Astrocyte (in vitro differentiated cells and primary cell): ENCODE measurements around the gene OVOL3. TPM values are rescaled to one million over a fixed set of nuclear protein-coding genes. Genes with fewer than 3 reads are reported as not detected.

ENCODE experiments used
- DNase-seq: peaks from one replicate; pipeline ENCODE4 v3.0.0-alpha.2; 2010; ENCODE audit warnings: low read depth
- FAIRE-seq: peaks from 2 replicates; lab custom pipeline; 2011; peaks lifted over from hg19 to GRCh38; lab: Jason Lieb, UNC
- H2AFZ ChIP-seq: 2 replicates; pipeline ENCODE4 v1.6.0; 2012; ENCODE audit warnings: low read depth, low read length, inconsistent platforms
- H3K27ac ChIP-seq: 2 replicates; pipeline ENCODE4 v1.5.1; 2011; ENCODE audit warnings: low read depth, low read length, inconsistent platforms
- H3K27me3 ChIP-seq: 2 replicates; pipeline ENCODE4 v1.6.0; 2011; ENCODE audit warnings: low read length, inconsistent platforms; ENCODE audit not compliant: insufficient read depth
- H3K36me3 ChIP-seq: 2 replicates; pipeline ENCODE4 v1.5.1; 2011; ENCODE audit warnings: low read length, inconsistent platforms; ENCODE audit not compliant: insufficient read depth
- H3K4me1 ChIP-seq: 2 replicates; pipeline ENCODE4 v1.5.1; 2011; ENCODE audit warnings: low read length, inconsistent platforms; ENCODE audit not compliant: insufficient read depth
- H3K4me2 ChIP-seq: 2 replicates; pipeline ENCODE4 v1.6.0; 2012; ENCODE audit warnings: low read length, inconsistent platforms
- H3K4me3 ChIP-seq: 2 replicates; pipeline ENCODE4 v1.5.1; 2011; ENCODE audit warnings: low read depth, mild to moderate bottlenecking, low read length, inconsistent platforms; ENCODE audit not compliant: insufficient read depth
- H3K79me2 ChIP-seq: 2 replicates; pipeline ENCODE4 v1.6.0; 2012; ENCODE audit warnings: mild to moderate bottlenecking, low read length, inconsistent platforms; ENCODE audit not compliant: insufficient read depth
- H3K9ac ChIP-seq: 2 replicates; pipeline ENCODE4 v1.6.0; 2012; ENCODE audit warnings: mild to moderate bottlenecking, low read length, inconsistent platforms
- H3K9me3 ChIP-seq: 2 replicates; pipeline ENCODE4 v1.5.1; 2012; ENCODE audit warnings: low read depth, mild to moderate bottlenecking, low read length, inconsistent platforms; ENCODE audit not compliant: insufficient read depth
- H4K20me1 ChIP-seq: 2 replicates; pipeline ENCODE4 v1.6.0; 2012; ENCODE audit warnings: low read length, inconsistent platforms; ENCODE audit not compliant: insufficient read depth
- H3K27ac Mint-ChIP-seq: one replicate; pipeline ENCODE4 v1.8.0; 2021; ENCODE audit warnings: mild to moderate bottlenecking, mixed read lengths; ENCODE audit not compliant: unreplicated experiment
- H3K27me3 Mint-ChIP-seq: one replicate; pipeline ENCODE4 v1.8.0; 2021; ENCODE audit warnings: low read depth, mixed read lengths; ENCODE audit not compliant: unreplicated experiment
- H3K36me3 Mint-ChIP-seq: one replicate; pipeline ENCODE4 v1.8.0; 2021; ENCODE audit warnings: low read depth, mixed read lengths; ENCODE audit not compliant: unreplicated experiment
- H3K4me1 Mint-ChIP-seq: one replicate; pipeline ENCODE4 v1.8.0; 2021; ENCODE audit warnings: low read depth, mixed read lengths; ENCODE audit not compliant: unreplicated experiment
- H3K4me3 Mint-ChIP-seq: one replicate; pipeline ENCODE4 v1.8.0; 2021; ENCODE audit warnings: mild to moderate bottlenecking, moderate library complexity, mixed read lengths; ENCODE audit not compliant: unreplicated experiment
- H3K9me3 Mint-ChIP-seq: one replicate; pipeline ENCODE4 v1.8.0; 2021; ENCODE audit warnings: mild to moderate bottlenecking, mixed read lengths; ENCODE audit not compliant: unreplicated experiment
- EZH2 ChIP-seq: IDR thresholded peaks from 2 replicates; pipeline ENCODE4 v1.6.1; 2012; ENCODE audit warnings: mild to moderate bottlenecking, low read length, inconsistent platforms; ENCODE audit not compliant: insufficient read depth
- total RNA-seq: library from RNA; stranded (reverse); gene quantifications from 2 replicates; pipeline ENCODE4 v1.2.1, GENCODE V29; 2021
- TF ChIP-seq, protein P1 (sequence below): IDR thresholded peaks from 2 replicates; pipeline ENCODE4 v1.5.1; 2011; ENCODE audit warnings: low read depth, mild to moderate bottlenecking, inconsistent platforms, low read length, moderate library complexity; ENCODE audit not compliant: insufficient read depth

OVOL3 gene
- total RNA-seq, 1 donor from 2014 or later: not detected

DNA sequence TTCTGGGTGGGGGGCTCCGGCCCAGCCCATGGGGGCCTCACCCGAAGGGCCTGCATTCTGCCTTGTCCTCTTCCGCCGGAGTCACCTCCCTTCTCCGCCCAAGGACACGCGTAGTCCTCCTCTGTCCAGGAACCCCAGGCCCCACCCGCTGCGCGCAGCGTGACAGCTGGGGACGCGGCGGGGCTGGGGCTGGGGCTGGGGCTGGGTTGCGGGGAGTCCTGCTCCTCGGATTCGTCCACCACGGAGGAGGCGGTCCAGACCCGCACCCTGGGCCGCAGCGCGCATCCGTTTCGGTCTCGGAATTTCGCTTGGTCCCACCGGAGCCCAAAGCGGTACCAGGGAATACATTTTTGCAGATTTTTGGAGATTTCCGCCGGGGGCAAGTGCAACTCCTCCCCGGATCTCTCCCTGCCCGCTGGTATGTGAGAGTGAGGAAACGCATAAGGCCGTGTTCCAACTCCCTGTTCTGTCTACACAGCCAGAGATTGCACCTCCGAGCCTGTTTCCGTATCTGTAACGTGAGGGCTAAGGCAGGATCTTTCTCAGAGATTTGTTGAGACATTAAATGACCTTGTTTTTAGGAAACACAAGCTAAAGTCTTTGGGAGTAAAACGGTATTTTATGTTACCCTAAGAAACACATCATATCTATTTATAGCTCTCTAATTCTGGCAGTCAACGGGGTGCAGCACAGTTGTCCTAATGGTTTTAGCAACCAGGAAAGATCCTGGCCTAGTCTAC lies 41.6 kb downstream of the OVOL3 start, which contains the start of gene COX7A1:
COX7A1 (minus strand) TSS at position 96 of the 740 bp plus-strand sequence; CDS start at position 56, 40 bp downstream.
- H3K27ac ChIP-seq: no peak within 1 kb of the TSS
- peaks cover 3% of the 10 kb centered on the region for H3K79me2 ChIP-seq
- H3K9ac ChIP-seq: peak within 1 kb of the TSS; percentile 31
- peak within 1 kb of the TSS; percentile 10 for H3K4me3 ChIP-seq
- Mint-ChIP-seq H3K4me1 (peaks cover 14% of the 10 kb centered on the region), H3K27ac (no peak within 1 kb of the TSS), H3K9me3 (no peaks in the 10 kb centered on the region), H3K4me3 (no peak within 1 kb of the TSS), H3K36me3 (peaks cover 20% of the 10 kb centered on the region), H3K27me3 (no peaks in the 10 kb centered on the region)
- H3K4me2 ChIP-seq: peak within 1 kb of the TSS; percentile 52
- H4K20me1 ChIP-seq: peaks cover 38% of the 10 kb centered on the region
- no peaks in the 10 kb centered on the region for H3K4me1 ChIP-seq
- FAIRE-seq: no peak
- no peak for DNase-seq
- TF ChIP-seq, protein P1, sequence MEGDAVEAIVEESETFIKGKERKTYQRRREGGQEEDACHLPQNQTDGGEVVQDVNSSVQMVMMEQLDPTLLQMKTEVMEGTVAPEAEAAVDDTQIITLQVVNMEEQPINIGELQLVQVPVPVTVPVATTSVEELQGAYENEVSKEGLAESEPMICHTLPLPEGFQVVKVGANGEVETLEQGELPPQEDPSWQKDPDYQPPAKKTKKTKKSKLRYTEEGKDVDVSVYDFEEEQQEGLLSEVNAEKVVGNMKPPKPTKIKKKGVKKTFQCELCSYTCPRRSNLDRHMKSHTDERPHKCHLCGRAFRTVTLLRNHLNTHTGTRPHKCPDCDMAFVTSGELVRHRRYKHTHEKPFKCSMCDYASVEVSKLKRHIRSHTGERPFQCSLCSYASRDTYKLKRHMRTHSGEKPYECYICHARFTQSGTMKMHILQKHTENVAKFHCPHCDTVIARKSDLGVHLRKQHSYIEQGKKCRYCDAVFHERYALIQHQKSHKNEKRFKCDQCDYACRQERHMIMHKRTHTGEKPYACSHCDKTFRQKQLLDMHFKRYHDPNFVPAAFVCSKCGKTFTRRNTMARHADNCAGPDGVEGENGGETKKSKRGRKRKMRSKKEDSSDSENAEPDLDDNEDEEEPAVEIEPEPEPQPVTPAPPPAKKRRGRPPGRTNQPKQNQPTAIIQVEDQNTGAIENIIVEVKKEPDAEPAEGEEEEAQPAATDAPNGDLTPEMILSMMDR: no peak
- H2AFZ ChIP-seq: no peak within 1 kb of the TSS
- peaks cover 13% of the 10 kb centered on the region for H3K36me3 ChIP-seq
- no peaks in the 10 kb centered on the region for H3K9me3 ChIP-seq
- no peaks in the 10 kb centered on the region for H3K27me3 ChIP-seq

DNA sequence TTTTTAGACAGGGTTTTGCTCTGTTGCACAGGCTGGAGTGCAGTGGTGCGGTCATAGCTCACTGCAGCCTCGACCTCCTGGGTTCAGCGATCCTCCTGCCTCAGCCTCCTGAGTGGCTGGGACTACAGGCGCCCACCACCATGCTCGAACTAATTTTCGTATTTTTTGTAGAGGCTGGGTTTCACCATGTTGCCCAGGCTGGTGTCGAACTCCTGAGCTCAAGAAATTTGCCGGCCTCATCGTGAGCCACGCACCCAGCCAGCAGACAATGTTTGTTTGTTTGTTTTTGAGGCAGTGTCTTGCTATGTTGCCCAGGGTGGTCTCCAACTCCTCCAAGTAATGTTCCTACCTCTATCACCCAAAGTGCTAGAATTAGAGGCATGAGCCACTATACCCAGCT lies 42.2 kb downstream of the OVOL3 start:
- TF ChIP-seq EZH2: no peak
- TF ChIP-seq, protein P1: no peak
- Histone ChIP-seq H3K9ac (no peak overlapping the region), H3K27ac (no peak overlapping the region), H4K20me1 (peaks cover 32% of the 10 kb centered on the region), H3K4me3 (no peak overlapping the region), H2AFZ (no peak overlapping the region), H3K27me3 (no peaks in the 10 kb centered on the region), H3K4me1 (no peaks in the 10 kb centered on the region), H3K36me3 (peaks cover 10% of the 10 kb centered on the region), H3K79me2 (peaks cover 3% of the 10 kb centered on the region), H3K9me3 (no peaks in the 10 kb centered on the region), H3K4me2 (peak overlapping the region; percentile 52)
- H3K36me3 Mint-ChIP-seq: peaks cover 20% of the 10 kb centered on the region
- DNase-seq: no peak
- H3K27ac Mint-ChIP-seq: no peak overlapping the region
- no peaks in the 10 kb centered on the region for H3K9me3 Mint-ChIP-seq
- H3K4me3 Mint-ChIP-seq: no peak overlapping the region
- H3K4me1 Mint-ChIP-seq: peaks cover 14% of the 10 kb centered on the region
- no peak for FAIRE-seq
- H3K27me3 Mint-ChIP-seq: no peaks in the 10 kb centered on the region
